H9 (cell line): Measurements from ENCODE around the gene ADRB1. TPM values are rescaled to one million over a fixed set of nuclear protein-coding genes. Genes with fewer than 3 reads are reported as not detected.

Experiments used
- DNase-seq: peaks from one replicate; pipeline ENCODE4 v3.0.0-alpha.2; 2017
- H2AFZ ChIP-seq: one replicate; pipeline ENCODE4 v1.6.1; 2013; ENCODE audit warnings: mild to moderate bottlenecking, low read length, control low read depth, moderate library complexity
- H2AK5ac ChIP-seq: 2 replicates; pipeline ENCODE4 v1.6.1; 2013; ENCODE audit warnings: low read length, control low read depth, mixed read lengths; ENCODE audit not compliant: insufficient read length
- H2BK120ac ChIP-seq: one replicate; pipeline ENCODE4 v1.6.1; 2013; ENCODE audit warnings: low read depth, mild to moderate bottlenecking, low read length, control low read depth, inconsistent platforms; ENCODE audit not compliant: poor library complexity, severe bottlenecking
- H2BK12ac ChIP-seq: 2 replicates; pipeline ENCODE4 v1.6.1; 2013; ENCODE audit warnings: low read length, control low read depth, mixed read lengths, low read depth; ENCODE audit not compliant: insufficient read length
- H2BK15ac ChIP-seq: 2 replicates; pipeline ENCODE4 v1.6.1; 2013; ENCODE audit warnings: low read depth, low read length, control low read depth
- H2BK20ac ChIP-seq: one replicate; pipeline ENCODE4 v1.6.1; 2013; ENCODE audit warnings: low read depth, mild to moderate bottlenecking, low read length, control low read depth, inconsistent platforms; ENCODE audit not compliant: poor library complexity, severe bottlenecking
- H2BK5ac ChIP-seq: 2 replicates; pipeline ENCODE4 v1.6.1; 2013; ENCODE audit warnings: low read length, control low read depth, mixed read lengths; ENCODE audit not compliant: insufficient read length
- H3K14ac ChIP-seq: 2 replicates; pipeline ENCODE4 v1.6.1; 2013; ENCODE audit warnings: low read length, control low read depth; ENCODE audit not compliant: insufficient read depth
- H3K18ac ChIP-seq: 2 replicates; pipeline ENCODE4 v1.6.1; 2013; ENCODE audit warnings: low read depth, mild to moderate bottlenecking, mixed read lengths, low read length, control low read depth; ENCODE audit not compliant: insufficient read length
- H3K23ac ChIP-seq: 2 replicates; pipeline ENCODE4 v1.6.1; 2013; ENCODE audit warnings: low read length, control low read depth, mixed read lengths, low read depth; ENCODE audit not compliant: insufficient read length
- H3K23me2 ChIP-seq: 2 replicates; pipeline ENCODE4 v1.6.1; 2013; ENCODE audit warnings: low read depth, mild to moderate bottlenecking, mixed read lengths, low read length, control low read depth; ENCODE audit not compliant: insufficient read length, poor library complexity, severe bottlenecking
- H3K27ac ChIP-seq: 2 replicates; pipeline ENCODE4 v1.5.1; 2013; ENCODE audit warnings: low read length, control low read depth, mixed read lengths, low read depth; ENCODE audit not compliant: insufficient read length
- H3K27me3 ChIP-seq: 2 replicates; pipeline ENCODE4 v1.6.1; 2013; ENCODE audit warnings: low read length, control low read depth, inconsistent platforms; ENCODE audit not compliant: insufficient read depth
- H3K4ac ChIP-seq: 2 replicates; pipeline ENCODE4 v1.6.1; 2013; ENCODE audit warnings: low read depth, mild to moderate bottlenecking, control low read depth, inconsistent platforms, low read length, moderate library complexity
- H3K4me1 ChIP-seq: 2 replicates; pipeline ENCODE4 v1.6.1; 2013; ENCODE audit warnings: low read length, control low read depth, inconsistent platforms; ENCODE audit not compliant: insufficient read depth
- H3K4me2 ChIP-seq: 2 replicates; pipeline ENCODE4 v1.6.1; 2013; ENCODE audit warnings: low read length, control low read depth, mixed read lengths; ENCODE audit not compliant: insufficient read length, insufficient read depth
- H3K56ac ChIP-seq: 2 replicates; pipeline ENCODE4 v1.6.1; 2013; ENCODE audit warnings: low read depth, mild to moderate bottlenecking, mixed read lengths, low read length, control low read depth; ENCODE audit not compliant: insufficient read length
- H3K79me1 ChIP-seq: 2 replicates; pipeline ENCODE4 v1.6.1; 2013; ENCODE audit warnings: low read depth, mild to moderate bottlenecking, moderate library complexity, low read length, control low read depth, inconsistent platforms; ENCODE audit not compliant: insufficient read depth, poor library complexity, severe bottlenecking
- H3K79me2 ChIP-seq: 2 replicates; pipeline ENCODE4 v1.6.1; 2013; ENCODE audit warnings: low read length, control low read depth, inconsistent platforms; ENCODE audit not compliant: insufficient read depth
- H3K9ac ChIP-seq: 2 replicates; pipeline ENCODE4 v1.6.1; 2013; ENCODE audit warnings: low read length, control low read depth, mixed read lengths; ENCODE audit not compliant: insufficient read length; ENCODE audit errors: extremely low read depth
- H3K9me3 ChIP-seq: one replicate; pipeline ENCODE4 v1.6.1; 2013; ENCODE audit warnings: low read depth, low read length, inconsistent platforms; ENCODE audit not compliant: control insufficient read depth
- H3T11ph ChIP-seq: one replicate; pipeline ENCODE4 v1.6.1; 2013; ENCODE audit warnings: mild to moderate bottlenecking, low read length, control low read depth, inconsistent platforms
- H4K20me1 ChIP-seq: one replicate; pipeline ENCODE4 v1.6.1; 2013; ENCODE audit not compliant: control insufficient read depth, insufficient read length, insufficient read depth
- H4K5ac ChIP-seq: 2 replicates; pipeline ENCODE4 v1.6.1; 2013; ENCODE audit warnings: low read depth, mild to moderate bottlenecking, mixed read lengths, low read length, control low read depth; ENCODE audit not compliant: insufficient read length
- H4K8ac ChIP-seq: replicated peaks from 2 replicates; pipeline ENCODE4 v1.6.1; 2013; ENCODE audit warnings: low read length, control low read depth, mixed read lengths, low read depth; ENCODE audit not compliant: insufficient read length
- H4K91ac ChIP-seq: 2 replicates; pipeline ENCODE4 v1.6.1; 2013; ENCODE audit warnings: low read depth, mild to moderate bottlenecking, moderate library complexity, mixed read lengths, low read length, control low read depth; ENCODE audit not compliant: insufficient read length
- H3K27ac Mint-ChIP-seq, 3 experiments: 2 replicates in 2 of 3; 3 replicates in 1 of 3; pipeline ENCODE4 v1.8.0; 2020 to 2021; ENCODE audit warnings: mixed read lengths in 3 of 3, mild to moderate bottlenecking in 1 of 3, moderate library complexity in 1 of 3
- H3K27me3 Mint-ChIP-seq: 2 replicates; pipeline ENCODE4 v1.8.0; 2021; ENCODE audit warnings: low read depth, mild to moderate bottlenecking, moderate library complexity, mixed read lengths
- H3K36me3 Mint-ChIP-seq, 3 experiments: 2 replicates in 2 of 3; 3 replicates in 1 of 3; pipeline ENCODE4 v1.8.0; 2020 to 2021; ENCODE audit warnings: low read depth in 3 of 3, mixed read lengths in 3 of 3; ENCODE audit not compliant: insufficient read depth in 1 of 3
- H3K4me1 Mint-ChIP-seq, 2 experiments: 2 replicates each; pipeline ENCODE4 v1.8.0; 2020; ENCODE audit warnings: mixed read lengths in 2 of 2
- H3K4me3 Mint-ChIP-seq, 2 experiments: 2 replicates in 1 of 2; 3 replicates in 1 of 2; pipeline ENCODE4 v1.8.0; 2020 to 2021; ENCODE audit warnings: mild to moderate bottlenecking in 2 of 2, mixed read lengths in 2 of 2, moderate library complexity in 1 of 2
- H3K9me3 Mint-ChIP-seq, 2 experiments: 2 replicates in 1 of 2; 3 replicates in 1 of 2; pipeline ENCODE4 v1.8.0; 2020; ENCODE audit warnings: mild to moderate bottlenecking in 2 of 2, mixed read lengths in 2 of 2, moderate library complexity in 1 of 2
- CTCF ChIP-seq: fragments of 200-600 bp; sonication (generic); conservative IDR thresholded peaks from 3 replicates; pipeline ENCODE4 v1.8.0; 2021; ENCODE audit warnings: antibody characterized with exemption, mild to moderate bottlenecking
- WGBS: extraction: QIAGEN DNeasy Blood & Tissue Kit; methylation state at CpG from one replicate; pipeline ENCODE4 v1.1.7; 2013; ENCODE audit warnings: missing lambda C conversion rate, low lambda C conversion rate, mixed read lengths; ENCODE audit not compliant: insufficient read length; ENCODE audit errors: extremely low coverage; 5-methylcytosine and 5-hydroxymethylcytosine counted together
- total RNA-seq: library from RNA; stranded (reverse); gene quantifications from 2 replicates; pipeline ENCODE4 v1.2.1, GENCODE V29; 2021

The ADRB1 gene
- total RNA-seq, 1 experiment from 2014 or later, result 0.13 TPM

DNA sequence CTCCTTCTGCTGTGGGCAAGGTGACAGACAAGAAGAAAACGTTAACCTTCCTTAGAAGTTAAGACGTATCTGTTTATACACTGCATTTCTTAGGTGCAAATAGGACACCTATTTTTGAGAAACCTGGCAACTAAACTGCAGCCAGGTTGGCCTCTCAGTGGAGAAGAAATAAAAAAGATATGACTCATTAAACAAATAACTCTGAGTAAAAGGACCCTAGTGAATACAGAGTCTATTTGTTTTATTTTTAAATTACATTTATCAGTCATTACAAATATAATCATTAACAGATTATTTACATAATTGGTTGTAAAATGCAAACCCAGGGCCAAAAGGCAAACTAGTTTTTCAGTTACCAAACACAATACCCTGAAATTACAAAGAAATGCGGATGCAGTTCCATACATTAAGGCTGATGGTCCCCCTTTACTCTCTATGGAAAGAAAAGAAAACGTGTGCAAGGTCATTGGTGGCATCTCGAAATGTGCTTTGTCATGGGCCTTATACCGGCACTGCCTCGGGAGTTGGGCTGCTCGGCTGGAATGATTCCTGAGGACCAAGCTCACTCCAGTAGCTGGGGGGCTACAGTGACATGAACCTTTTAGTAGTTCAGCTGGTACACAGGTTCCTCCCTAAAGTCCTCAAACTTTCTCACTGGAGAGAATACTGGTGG is 38.4 kb downstream of the ADRB1 start:
- Histone ChIP-seq H2AFZ (no peak overlapping the region), H4K8ac (no peak overlapping the region), H3K9me3 (no peaks in the 10 kb centered on the region), H4K91ac (no peak overlapping the region), H3K4ac (no peak overlapping the region), H3K23me2 (no peaks in the 10 kb centered on the region), H3K27me3 (no peaks in the 10 kb centered on the region), H3K14ac (no peak overlapping the region), H3K56ac (no peak overlapping the region), H2BK5ac (no peak overlapping the region), H3K79me2 (no peaks in the 10 kb centered on the region), H3K18ac (no peak overlapping the region), H3K4me2 (no peak overlapping the region), H3K23ac (no peak overlapping the region), H4K20me1 (no peaks in the 10 kb centered on the region), H3K9ac (no peak overlapping the region), H2BK15ac (no peak overlapping the region), H2AK5ac (no peak overlapping the region), H3K4me1 (no peaks in the 10 kb centered on the region), H3K79me1 (no peaks in the 10 kb centered on the region), H3K27ac (no peak overlapping the region), H2BK120ac (no peak overlapping the region), H4K5ac (no peak overlapping the region), H3T11ph (no peak overlapping the region), H2BK12ac (no peak overlapping the region), H2BK20ac (no peak overlapping the region)
- H3K4me3 Mint-ChIP-seq, result no peak overlapping the region
- peaks cover 6% of the 10 kb centered on the region for H3K27me3 Mint-ChIP-seq
- peaks cover 0 to 6% of the 10 kb centered on the region in 2 experiments; a peak in 2 of 4 replicates for H3K4me1 Mint-ChIP-seq
- H3K9me3 Mint-ChIP-seq, result peaks cover 3% of the 10 kb centered on the region in 2 experiments; a peak in 4 of 5 replicates
- DNase-seq, result no peak
- H3K36me3 Mint-ChIP-seq, result peaks cover 0 to 4% (median 0%) of the 10 kb centered on the region in 3 experiments; a peak in 4 of 7 replicates
- H3K27ac Mint-ChIP-seq, result no peak overlapping the region
- no CpG with 5 or more reads among the region's 8 CpGs for WGBS
- TF ChIP-seq CTCF, result no peak
